ENCODE data around the gene CHRNB1.
A peak's percentile ranks its signal among the peaks of the same experiment; 100 is the strongest.

- peak in 2 of 5 experiments; percentile 3 to 38 for TF ChIP-seq CTCF (IDR thresholded peaks at IDR 0.05)
- no peak for TF ChIP-seq POLR2A (IDR thresholded peaks at IDR 0.05)
- no peak for TF ChIP-seq EP300 (IDR thresholded peaks at IDR 0.05)
Measured at GRCh38 chr17:7484919-7485377, 40.1 kb downstream of the CHRNB1 start.

All from tibial nerve (tissue), 4 donors.